HG03025 (cell line): ENCODE data around the gene CACNG4.
A peak's percentile ranks its signal among the peaks of the same experiment; 100 is the strongest.

ENCODE experiments used
- ATAC-seq: cut with Tn5 transposase; IDR thresholded peaks from one replicate; pipeline ENCODE4 v1.9.1; 2021; ENCODE audit warnings: mild to moderate bottlenecking, moderate library complexity; ENCODE audit not compliant: unreplicated experiment, low FRiP score

CACNG4 gene

DNA sequence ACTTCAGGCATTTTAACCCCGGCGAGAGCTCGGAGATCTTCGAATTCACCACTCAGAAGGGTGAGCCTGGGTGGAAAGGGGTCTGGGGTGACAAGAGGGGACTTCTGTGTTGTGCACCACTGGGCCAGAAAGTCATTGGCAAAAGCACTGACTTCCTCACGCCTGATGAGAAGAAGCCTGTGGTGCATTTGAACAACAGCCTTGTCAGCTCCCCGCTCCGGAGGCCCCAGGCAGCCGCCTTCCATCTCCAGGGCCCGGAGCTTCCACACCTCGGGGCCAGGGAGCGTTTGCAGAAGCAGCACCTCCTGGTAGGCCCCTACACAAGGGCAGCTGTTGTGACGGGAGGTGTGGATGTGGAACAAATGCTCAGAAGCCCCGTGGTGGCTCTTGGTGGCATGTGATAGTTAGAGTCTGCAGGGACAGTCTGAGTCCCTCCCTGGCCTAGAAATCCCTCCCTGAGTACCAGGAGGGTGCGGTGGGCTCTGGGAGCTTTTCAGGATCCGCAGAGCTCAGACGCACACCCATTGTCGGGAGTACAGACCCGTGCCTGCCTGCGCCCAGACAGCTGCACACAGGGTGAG, 89.6 kb downstream of the CACNG4 start:
- ATAC-seq = no peak

DNA sequence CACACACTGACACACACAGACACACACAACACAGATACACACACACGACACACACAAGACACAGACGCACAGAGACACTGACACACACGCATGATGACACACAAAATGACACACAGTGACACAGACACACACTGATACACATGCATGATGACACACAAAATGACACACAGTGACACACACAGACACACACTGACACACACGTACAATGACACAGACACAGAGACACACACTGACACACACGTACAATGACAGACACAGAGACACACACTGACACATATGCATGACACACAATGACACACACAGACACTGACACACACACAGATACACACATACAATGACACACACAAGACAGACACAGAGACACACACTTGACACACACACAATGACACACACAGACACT, 90.1 kb downstream of the CACNG4 start:
- ATAC-seq = no peak

DNA sequence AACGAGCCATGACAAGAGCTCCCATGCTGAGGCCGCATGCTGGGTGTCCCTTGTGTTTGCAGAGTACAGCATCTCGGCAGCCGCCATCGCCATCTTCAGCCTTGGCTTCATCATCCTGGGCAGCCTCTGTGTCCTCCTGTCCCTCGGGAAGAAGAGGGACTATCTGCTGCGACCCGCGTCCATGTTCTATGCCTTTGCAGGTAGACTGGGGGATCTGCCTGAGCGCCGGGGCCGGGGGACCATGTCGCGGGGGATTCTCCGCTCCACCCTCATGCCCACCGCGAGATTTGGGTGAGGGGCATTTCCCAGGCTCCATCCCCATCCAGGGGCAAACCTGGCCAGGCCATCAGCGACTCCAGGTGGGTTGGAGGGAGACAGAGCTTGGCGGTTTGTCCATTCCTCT, 90.5 kb downstream of the CACNG4 start:
- ATAC-seq = no peak

DNA sequence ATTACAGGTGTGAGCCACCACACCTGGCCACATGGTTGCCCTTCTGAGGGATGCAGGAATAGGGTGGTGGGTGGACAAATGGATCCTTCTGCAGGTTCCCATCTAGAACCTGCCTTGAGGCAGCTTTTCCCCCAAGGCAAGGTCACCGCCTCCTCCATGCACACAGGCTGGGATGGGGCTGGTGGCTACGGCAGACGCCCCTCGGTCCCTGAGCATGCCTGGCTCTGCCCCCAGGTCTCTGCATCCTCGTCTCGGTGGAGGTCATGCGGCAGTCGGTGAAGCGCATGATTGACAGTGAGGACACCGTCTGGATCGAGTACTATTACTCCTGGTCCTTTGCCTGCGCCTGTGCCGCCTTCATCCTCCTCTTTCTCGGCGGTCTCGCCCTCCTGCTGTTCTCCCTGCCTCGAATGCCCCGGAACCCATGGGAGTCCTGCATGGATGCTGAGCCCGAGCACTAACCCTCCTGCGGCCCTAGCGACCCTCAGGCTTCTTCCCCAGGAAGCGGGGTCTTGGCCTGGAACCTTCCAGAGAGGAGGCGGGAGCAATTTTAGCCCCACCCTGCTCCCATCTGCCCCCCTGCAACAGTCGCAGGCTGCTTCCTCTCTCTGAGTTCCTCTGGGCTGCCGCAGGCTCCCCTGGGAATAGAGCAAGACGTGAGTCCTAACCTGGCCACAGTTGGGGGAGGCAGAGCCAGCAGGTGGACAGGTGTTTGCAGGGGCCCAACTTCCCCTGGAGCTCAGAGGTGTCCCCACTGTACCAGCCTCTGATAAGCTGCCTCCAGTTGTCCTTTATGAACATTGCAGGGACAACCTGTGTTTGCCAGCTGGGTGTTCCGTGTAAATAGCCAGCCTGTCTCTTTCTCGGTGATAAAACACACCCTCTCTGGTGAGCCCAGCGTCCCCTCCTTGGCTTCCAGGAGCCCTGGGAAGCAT, 91.6 kb downstream of the CACNG4 start:
- ATAC-seq = no peak

DNA sequence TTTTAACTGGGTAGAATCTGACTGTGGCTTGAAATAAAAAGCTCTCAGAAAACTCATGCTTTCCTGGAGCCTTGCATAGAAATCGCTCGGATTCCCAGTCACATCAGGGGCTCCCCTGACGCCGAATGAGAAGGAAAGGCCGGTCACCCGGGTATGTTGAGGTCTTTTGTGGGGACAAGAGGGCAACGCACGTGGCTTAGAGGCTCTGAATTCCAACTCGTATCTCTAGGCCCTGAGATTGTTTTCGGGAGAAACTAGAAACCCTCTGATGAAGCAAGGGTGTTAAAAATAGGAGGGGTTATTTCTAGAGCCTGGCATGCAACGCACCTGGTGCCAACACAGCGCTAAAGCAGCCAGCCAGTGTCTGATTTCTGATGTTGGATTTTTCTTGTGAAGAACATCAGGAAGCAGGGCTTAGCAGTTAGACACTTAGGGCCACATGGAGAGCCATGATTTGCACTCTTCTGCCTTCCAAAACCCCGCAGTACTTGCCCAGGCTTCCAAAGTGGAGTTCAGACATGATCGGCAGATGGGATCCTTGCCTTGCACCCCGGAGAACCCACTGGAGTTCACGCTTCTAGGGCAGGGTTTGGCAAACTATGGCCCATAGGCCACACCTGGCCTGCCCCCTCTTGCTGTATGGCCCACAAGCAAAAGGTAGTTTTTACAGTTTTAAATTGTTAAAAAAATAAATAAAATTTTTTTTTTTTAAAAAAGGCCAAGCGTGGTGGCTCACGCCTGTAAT, 92.4 kb downstream of the CACNG4 start:
- no peak for ATAC-seq

DNA sequence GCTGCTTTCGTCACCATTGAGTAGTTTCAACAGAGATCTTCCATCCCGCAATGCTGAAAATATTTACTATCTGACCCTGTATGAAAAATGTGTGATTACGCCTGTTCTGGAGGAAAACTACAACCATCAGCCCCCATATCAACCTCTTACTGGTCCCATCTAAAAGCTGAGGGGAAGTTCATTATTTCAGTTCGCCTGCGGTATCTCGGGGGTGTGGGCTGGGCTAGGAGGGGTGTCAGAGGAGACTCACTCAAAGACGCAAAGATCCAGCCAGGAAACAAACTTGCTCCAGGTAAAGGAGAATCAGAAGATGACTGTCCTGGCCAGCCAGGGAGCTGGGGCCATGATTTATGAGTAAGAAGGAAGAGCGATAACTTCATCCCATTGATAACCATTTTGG, 93.5 kb downstream of the CACNG4 start:
- no peak for ATAC-seq

DNA sequence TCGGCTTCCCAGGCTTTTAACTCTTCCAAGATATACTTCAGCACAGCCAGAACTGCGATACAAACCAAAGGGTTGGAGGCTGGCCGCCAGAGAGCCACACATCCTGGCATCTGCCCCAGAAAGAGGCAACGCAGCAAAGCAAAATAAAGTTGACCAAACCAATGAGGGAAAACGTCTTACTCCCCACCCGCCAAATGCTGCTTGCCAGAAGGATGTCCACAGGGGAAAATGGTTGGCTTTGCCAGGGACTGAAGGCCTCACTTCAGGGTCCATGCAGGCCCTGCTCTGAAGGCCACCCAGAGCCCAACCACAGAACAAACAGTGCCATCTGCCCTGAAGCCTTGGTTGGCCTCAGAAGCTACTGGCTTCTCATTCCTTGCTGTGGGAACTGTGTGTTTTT, 94.9 kb downstream of the CACNG4 start:
- no peak for ATAC-seq

DNA sequence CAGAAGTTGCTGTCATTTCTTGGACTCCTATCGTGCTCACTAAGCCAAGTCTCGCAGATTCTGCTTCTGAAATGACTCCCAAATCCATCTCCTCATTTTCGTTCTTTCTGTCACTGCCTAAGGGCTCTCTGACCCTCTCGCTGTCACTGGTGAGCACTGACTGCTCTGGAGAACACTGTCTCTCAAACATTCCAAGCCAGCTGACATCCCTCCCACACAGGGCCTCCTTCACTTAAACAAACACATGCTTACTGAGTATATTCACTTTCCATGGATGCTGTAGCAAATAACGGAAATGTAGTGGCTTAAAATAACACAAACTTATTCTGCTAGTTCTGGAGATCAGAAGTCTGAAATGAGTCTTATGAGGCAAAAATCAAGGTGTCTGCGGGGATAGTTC, 98.6 kb downstream of the CACNG4 start:
- no peak for ATAC-seq

DNA sequence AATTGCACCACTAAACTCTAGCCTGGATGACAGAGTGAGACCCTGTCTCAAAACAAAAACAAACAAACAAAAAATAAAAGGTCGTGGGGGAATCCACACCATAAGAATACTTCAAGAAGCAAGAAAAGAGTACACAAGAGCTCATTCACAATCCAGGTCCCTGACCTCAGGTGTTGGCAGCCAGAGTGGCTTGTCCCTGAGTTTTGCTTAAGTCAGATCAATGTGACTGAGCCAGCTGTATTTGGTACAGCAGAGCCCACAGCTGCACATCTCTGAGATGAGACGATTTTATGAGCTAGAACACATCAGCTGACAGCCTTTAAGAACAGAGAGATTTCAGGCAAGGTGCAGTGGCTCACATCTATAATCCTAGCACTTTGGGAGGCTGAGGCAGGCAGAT, 102.2 kb downstream of the CACNG4 start:
- no peak for ATAC-seq

DNA sequence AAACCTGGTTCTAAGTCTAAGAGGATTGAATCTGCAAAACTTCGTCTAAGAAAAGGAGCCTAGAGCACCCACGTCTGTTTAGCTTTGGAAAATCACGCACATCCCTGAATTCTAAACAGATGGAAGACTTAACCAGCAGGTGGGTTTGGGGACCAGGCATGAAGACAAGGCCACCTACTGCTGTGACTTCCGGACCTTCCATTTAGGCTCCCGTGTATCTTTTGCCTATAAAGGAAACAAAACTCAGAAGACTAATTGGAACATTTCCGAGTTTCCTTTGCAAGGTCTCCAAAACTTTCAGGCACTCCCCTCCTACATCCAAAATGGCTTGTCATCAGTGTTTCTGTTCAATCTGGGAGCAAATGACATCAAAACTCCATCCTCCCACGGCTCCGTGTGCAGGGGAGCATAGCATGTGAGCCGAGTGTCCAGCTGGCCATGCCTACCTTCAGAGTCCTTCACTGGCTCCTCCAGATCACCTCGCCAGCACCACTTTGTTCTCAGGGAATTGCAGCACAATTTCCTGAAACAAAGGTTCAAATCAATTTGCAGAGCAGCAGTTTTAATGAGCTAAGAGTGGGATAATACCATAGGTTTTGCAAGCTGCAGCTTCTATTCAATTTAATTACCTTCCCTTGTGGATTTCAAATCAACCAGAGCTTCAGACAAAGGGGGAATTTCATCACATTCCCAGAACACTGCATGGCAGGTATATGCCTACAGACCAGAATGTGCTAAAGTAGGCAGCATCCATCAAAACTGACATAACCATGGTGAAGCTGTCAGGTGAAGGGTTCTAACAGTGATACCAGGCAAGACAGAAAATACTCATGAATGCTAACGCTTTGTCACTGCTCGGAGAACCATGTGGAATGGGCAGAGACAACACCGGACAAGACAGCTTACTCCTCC, 103.3 kb downstream of the CACNG4 start:
- ATAC-seq = no peak

DNA sequence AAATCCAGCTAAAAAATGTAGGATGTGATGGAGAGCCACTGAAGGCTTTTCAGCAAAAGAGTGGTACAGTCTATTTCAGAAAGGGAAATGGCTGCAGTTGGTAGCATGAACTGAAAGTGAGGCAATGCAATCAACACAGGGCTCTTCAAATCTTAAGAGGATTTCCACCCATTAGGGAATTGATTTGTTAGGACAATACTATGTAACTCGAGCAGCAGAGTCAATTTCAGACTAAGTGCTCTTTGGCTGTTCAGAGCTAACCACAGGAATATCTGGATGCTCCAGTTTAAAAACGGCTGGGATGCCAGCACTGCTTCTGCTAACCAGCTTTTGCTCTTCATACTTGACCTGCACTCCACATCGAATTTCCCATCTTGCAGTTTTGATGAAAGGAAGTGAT, 104.5 kb downstream of the CACNG4 start:
- ATAC-seq = no peak

DNA sequence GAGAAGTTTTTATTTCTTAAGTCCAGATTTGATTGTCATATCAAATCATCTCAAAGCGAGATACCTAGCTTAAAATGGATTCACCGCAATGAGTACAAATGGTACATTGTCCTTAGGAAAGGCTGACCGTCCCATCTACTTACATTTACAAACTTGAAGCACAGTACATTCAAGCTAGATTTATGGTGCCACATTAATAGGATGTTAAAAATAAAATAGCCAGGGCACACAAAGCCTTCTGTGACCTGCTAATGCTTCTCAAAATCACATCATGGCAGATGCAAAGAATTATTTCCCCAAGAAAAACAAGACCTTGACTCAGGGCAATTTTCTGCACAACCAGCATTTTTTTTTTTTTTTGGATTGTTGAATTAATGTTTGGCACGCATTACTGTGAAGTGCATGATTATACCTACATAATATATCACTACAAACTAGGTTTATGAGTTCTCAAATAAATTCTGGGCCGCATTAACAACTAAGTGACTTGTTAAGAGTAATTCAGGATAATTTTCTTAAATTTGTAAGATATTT, 105.2 kb downstream of the CACNG4 start:
- no peak for ATAC-seq

DNA sequence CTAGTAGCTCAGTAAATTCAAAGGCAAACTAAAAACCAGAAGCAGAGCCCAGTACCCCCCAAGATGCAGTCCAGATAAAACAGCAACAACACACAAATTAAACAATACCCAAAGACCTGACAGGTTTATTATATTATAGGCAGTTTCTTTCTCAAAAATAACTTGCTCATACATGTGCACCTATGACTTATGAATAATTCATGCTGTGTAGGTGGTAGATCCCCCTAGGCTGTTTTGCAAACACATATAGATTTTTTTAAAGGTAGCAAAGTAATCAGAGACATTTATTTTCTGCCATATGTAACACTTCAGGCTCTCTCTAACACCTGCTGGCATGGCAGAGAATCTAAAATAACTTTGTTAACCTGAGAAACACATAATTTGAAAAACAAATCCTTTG, 107.1 kb downstream of the CACNG4 start:
- no peak for ATAC-seq

DNA sequence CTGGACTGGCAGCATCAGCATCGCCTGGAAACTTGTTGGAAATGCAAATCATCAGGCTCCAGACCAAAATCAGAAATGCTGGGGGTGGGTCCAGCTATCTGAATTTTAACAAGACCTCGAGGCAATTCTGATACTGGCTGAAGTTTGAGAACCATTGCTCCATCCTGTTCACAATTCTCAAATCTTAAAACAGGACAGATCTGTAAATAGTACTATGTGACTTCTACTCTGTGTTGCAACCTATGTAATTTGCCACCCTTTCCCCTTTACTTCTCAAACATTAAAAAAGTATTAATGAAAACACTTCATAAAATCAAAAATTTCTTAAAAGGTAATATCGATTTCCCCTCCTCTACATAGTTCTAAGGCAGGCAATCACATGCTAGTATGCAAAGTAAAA, 108.4 kb downstream of the CACNG4 start:
- no peak for ATAC-seq

DNA sequence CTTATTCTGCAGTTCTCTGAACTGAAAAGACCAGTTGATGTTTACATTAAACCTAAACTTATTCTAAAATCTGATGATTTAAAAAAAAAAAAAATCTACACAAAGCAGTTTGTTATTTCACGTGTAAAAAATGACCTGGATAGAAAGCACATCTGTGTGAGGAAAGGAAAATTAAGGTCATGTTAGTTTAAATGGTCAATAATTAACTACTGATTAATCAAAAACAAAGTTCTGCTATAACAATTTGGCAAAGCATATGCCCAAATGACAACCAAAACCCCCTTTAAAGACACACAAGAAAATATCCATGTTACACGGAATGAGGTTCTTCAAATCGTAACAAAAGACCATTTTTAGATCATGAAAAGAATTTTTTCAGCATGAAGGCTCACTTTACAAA, 110.3 kb downstream of the CACNG4 start:
- no peak for ATAC-seq

DNA sequence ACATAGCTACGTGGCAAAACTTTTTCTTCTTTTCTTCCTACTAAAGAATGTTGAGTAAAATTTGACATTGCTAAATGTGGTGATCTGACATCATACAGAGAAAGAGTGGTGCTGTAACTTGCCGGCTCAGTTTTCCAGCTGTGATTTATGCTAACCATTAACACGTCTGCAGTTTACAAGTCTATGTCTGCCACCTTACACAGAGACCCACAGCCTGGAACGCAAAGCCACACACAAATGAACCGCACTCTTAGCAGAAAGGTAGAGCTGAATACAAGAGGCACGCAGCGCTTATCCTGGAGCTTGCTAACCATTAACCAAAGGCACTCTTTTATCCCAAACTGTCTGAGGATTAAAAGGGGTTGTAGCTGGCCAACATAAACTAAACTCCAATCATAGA, 111.8 kb downstream of the CACNG4 start:
- ATAC-seq = no peak

DNA sequence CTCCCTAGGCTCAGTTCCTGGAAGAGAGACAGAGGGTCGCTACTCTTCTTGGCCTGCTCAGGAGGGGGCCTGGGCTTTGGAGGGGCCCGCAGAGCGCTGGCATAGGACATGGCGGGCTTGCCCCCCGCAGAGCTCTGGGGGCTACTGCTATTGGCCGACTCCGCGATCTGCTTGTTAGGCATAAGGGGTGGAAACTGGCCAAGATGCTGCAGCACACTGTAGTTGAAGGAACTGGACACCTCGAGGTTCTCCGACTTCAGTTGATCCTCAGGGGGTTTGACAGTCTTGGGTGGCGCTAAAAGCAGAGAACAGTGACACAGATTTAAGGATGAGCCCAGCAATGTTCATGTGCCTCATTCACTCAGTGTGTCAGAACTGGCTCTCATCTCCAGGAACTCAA, 113.8 kb downstream of the CACNG4 start:
- ATAC-seq = no peak

DNA sequence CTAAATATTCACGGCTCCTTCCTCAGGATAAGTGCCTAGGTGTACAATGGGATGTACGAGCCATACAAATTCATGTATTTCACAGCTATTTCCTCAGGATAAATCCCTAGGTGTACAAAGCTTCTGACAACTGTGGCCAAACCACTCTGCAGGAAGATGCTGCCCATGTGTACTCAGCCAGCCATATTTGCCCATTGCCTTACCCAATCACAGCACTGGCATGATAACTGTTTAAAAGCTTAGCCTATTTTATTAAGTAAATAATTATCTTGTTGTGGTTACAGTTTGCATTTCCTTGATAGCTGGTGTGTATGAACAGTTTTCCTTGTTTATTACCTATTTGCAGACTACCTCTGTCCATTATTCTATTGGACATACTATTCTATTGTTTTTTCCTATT, 115.0 kb downstream of the CACNG4 start:
- ATAC-seq = no peak

DNA sequence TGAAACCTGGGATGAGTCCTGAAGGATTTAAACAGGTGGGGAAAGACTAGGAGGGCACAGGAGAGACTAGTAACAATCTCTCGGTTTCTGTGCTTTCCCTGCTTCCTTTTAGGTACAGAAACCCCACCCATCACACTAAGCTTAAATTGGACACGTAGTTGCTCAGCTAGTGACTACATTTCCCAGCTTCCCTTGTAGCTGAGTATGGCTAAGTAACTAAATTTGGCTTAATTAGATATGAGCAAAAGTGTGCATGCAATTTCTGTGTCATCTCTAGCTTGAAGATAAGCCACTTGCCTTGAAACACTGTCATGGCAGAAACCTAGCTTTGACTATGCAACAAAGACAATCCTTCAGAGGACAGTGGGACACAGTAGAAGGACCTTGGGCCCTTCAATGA, 116.3 kb downstream of the CACNG4 start:
- no peak for ATAC-seq

DNA sequence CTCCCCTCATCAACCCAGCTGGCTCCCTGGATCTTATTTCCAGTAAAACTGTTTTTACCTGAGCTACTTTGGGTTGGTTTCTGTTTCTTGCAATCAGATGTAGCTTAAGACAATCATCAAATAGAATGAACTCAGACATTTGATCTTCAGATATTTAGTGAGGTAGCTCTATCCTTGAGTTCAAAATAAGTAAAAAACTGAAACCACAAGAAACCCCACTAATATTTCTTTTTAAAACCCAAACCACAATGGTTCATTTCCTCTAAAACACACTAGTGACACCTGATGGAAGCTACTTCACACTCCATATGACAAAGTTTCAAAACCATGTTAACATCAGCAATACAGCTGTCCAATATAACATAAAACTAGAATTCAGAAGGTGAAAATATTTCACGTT, 117.6 kb downstream of the CACNG4 start:
- ATAC-seq = peak; percentile 63
